ENCODE data around the gene SRP19.
"Not testable (repeated sequence)": the region's sequence is repeated elsewhere in the genome, so short reads cannot be mapped to it uniquely, and the experiment has no call there.

The SRP19 gene

GRCh38 chr5:112870966-112871365 lies 9.9 kb downstream of the SRP19 start:
- DNase-seq (ENCODE audit: low read depth), result no peak

- no peak for DNase-seq (ENCODE audit: low read depth)
These were observed 15.3 kb downstream of the SRP19 start for GRCh38 chr5:112876362-112876761.

GRCh38 chr5:112878101-112878500 lies 17.0 kb downstream of the SRP19 start:
- DNase-seq (ENCODE audit: low read depth), result no peak

- DNase-seq (ENCODE audit: low read depth), result peak; percentile 24
These were observed 17.7 kb downstream of the SRP19 start for GRCh38 chr5:112878760-112879159.

GRCh38 chr5:112880219-112880964 lies 19.3 kb downstream of the SRP19 start:
- no peak for DNase-seq (ENCODE audit: low read depth)

- DNase-seq (ENCODE audit: low read depth), result no peak
These were observed 22.1 kb downstream of the SRP19 start for GRCh38 chr5:112883192-112883591.

GRCh38 chr5:112885001-112885400 lies 23.9 kb downstream of the SRP19 start:
- DNase-seq (ENCODE audit: low read depth), result no peak

- DNase-seq (ENCODE audit: low read depth), result no peak
These were observed 25.9 kb downstream of the SRP19 start for GRCh38 chr5:112886975-112887374.

GRCh38 chr5:112892066-112892465 lies 31.0 kb downstream of the SRP19 start:
- not testable (repeated sequence) for DNase-seq (ENCODE audit: low read depth)

GRCh38 chr5:112892776-112893175 lies 31.7 kb downstream of the SRP19 start:
- DNase-seq (ENCODE audit: low read depth), result no peak

- no peak for DNase-seq (ENCODE audit: low read depth)
These were observed 34.6 kb downstream of the SRP19 start for GRCh38 chr5:112895682-112896081.

- DNase-seq (ENCODE audit: low read depth), result no peak
These were observed 41.5 kb downstream of the SRP19 start for GRCh38 chr5:112902561-112902960.

- not testable (repeated sequence) for DNase-seq (ENCODE audit: low read depth)
These were observed 43.9 kb downstream of the SRP19 start for GRCh38 chr5:112904996-112905395.

- no peak for DNase-seq (ENCODE audit: low read depth)
These were observed 45.5 kb downstream of the SRP19 start for GRCh38 chr5:112906637-112907036.

GRCh38 chr5:112907166-112907631 lies 46.1 kb downstream of the SRP19 start:
- DNase-seq (ENCODE audit: low read depth), result no peak

GRCh38 chr5:112908854-112909253 lies 47.8 kb downstream of the SRP19 start:
- DNase-seq (ENCODE audit: low read depth), result no peak

GRCh38 chr5:112910529-112910928 lies 49.4 kb downstream of the SRP19 start:
- no peak for DNase-seq (ENCODE audit: low read depth)

GRCh38 chr5:112914584-112914983 lies 53.5 kb downstream of the SRP19 start:
- peak; percentile 66 for DNase-seq (ENCODE audit: low read depth)

- no peak for DNase-seq (ENCODE audit: low read depth)
These were observed 54.7 kb downstream of the SRP19 start for GRCh38 chr5:112915831-112916230.

- DNase-seq (ENCODE audit: low read depth), result peak; percentile 45
These were observed 56.4 kb downstream of the SRP19 start for GRCh38 chr5:112917453-112917995.

- no peak for DNase-seq (ENCODE audit: low read depth)
These were observed 57.0 kb downstream of the SRP19 start for GRCh38 chr5:112918136-112918535.

- no peak for DNase-seq (ENCODE audit: low read depth)
These were observed 57.6 kb downstream of the SRP19 start for GRCh38 chr5:112918679-112919078.

Measured in ELR (cell line).